K562 (cell line): ENCODE measurements around the gene OSBP2. TPM values are rescaled to one million over a fixed set of nuclear protein-coding genes. Genes with fewer than 3 reads are reported as not detected.
A peak's percentile ranks its signal among the peaks of the same experiment; 100 is the strongest.

Experiments
- ATAC-seq: fragments of 200-7000 bp; cut with Tn5 transposase; 3 replicates; pipeline ENCODE4 v1.9.1; 2020; ENCODE audit warnings: moderate library complexity
- BruUV-seq: library from RNA; stranded (reverse); fragments of 400-500 nt; replicated peaks from 2 replicates; lab custom pipeline; 2021; lab: Mats Ljungman, UMichigan
- CTCF ChIA-PET: fragments of 300-600 bp; formaldehyde crosslinking; extraction: SDS; loops from one replicate; lab custom pipeline; 2021; ENCODE audit warnings: low intra/inter-chr PET ratio; lab: Yijun Ruan, JAX
- POLR2A ChIA-PET: fragments of 300-600, 350-650 bp; sonication (Branson Sonifier 250); formaldehyde crosslinking; extraction: SDS; loops from one replicate; lab custom pipeline; 2021; ENCODE audit warnings: antibody characterized with exemption, inconsistent platforms; lab: Yijun Ruan, JAX
- DNase-seq, 4 experiments: peaks; one replicate each; pipeline versions ENCODE4 v3.0.0 to v3.0.0-alpha.2; 2011 to 2018; ENCODE audit warnings: low spot score in 3 of 4, mixed read lengths in 3 of 4; ENCODE audit errors: extremely low read depth in 1 of 4
- FAIRE-seq: peaks from 2 replicates; lab custom pipeline; 2011; peaks lifted over from hg19 to GRCh38; lab: Jason Lieb, UNC
- H2AFZ ChIP-seq: 2 replicates; pipeline ENCODE4 v1.6.0; 2011; ENCODE audit warnings: low read depth, low read length, control low read depth, inconsistent platforms
- H3K27ac ChIP-seq: fragments of 200-600 bp; 3 replicates; pipeline ENCODE4 v1.8.0; 2011; ENCODE audit warnings: low read depth, mild to moderate bottlenecking, control low read depth, inconsistent platforms, low read length, moderate library complexity, mixed read lengths; ENCODE audit errors: extremely low read depth
- H3K27me3 ChIP-seq, 2 experiments: fragments of 300-600 bp in 1 of 2; 2 replicates in 1 of 2; 3 replicates in 1 of 2; pipeline versions ENCODE4 v1.6.0 to v1.8.0; 2011; ENCODE audit warnings: inconsistent platforms in 2 of 2, low read length in 2 of 2, mild to moderate bottlenecking in 1 of 2, mixed read lengths in 1 of 2, moderate library complexity in 1 of 2; ENCODE audit not compliant: control insufficient read depth in 2 of 2, insufficient read depth in 2 of 2
- H3K36me3 ChIP-seq: fragments of 300-600 bp; 3 replicates; pipeline ENCODE4 v1.8.0; 2011; ENCODE audit warnings: mild to moderate bottlenecking, low read length, inconsistent platforms; ENCODE audit not compliant: control insufficient read depth, insufficient read depth
- H3K4me1 ChIP-seq, 2 experiments: fragments of 200-600 bp in 1 of 2; replicated peaks in 1 of 2; 2 replicates in 1 of 2; 3 replicates in 1 of 2; pipeline versions ENCODE4 v1.5.1 to v1.8.0; 2011; ENCODE audit warnings: inconsistent platforms in 2 of 2, low read length in 2 of 2, mild to moderate bottlenecking in 1 of 2, mixed read lengths in 1 of 2, moderate library complexity in 1 of 2; ENCODE audit not compliant: control insufficient read depth in 2 of 2, insufficient read depth in 2 of 2
- H3K4me2 ChIP-seq: 2 replicates; pipeline ENCODE4 v1.6.1; 2011; ENCODE audit warnings: low read length, control low read depth, inconsistent platforms, mixed read lengths; ENCODE audit not compliant: insufficient read depth
- H3K4me3 ChIP-seq: fragments of 200-600 bp; sonication (generic), shearing (Covaris generic); 2 replicates; pipeline ENCODE4 v1.5.1; 2016; ENCODE audit warnings: control low read depth, inconsistent platforms
- H3K79me2 ChIP-seq: fragments of 200-600 bp; 3 replicates; pipeline ENCODE4 v1.8.0; 2011; ENCODE audit warnings: low read length, inconsistent platforms; ENCODE audit not compliant: control insufficient read depth, insufficient read depth
- H3K9ac ChIP-seq, 2 experiments: 2 replicates each; pipeline versions ENCODE4 v1.6.0 to v1.6.1; 2011; ENCODE audit warnings: low read depth in 2 of 2, low read length in 2 of 2, control low read depth in 1 of 2, inconsistent platforms in 1 of 2, mild to moderate bottlenecking in 1 of 2, mixed read lengths in 1 of 2; ENCODE audit not compliant: insufficient read depth in 1 of 2
- H3K9me1 ChIP-seq: one replicate; pipeline ENCODE4 v1.6.0; 2011; ENCODE audit warnings: inconsistent platforms, mild to moderate bottlenecking, low read length, moderate library complexity; ENCODE audit not compliant: control insufficient read depth, insufficient read depth
- H3K9me3 ChIP-seq: replicated peaks from 2 replicates; pipeline ENCODE4 v1.5.1; 2011; ENCODE audit warnings: low read depth, low read length, inconsistent platforms; ENCODE audit not compliant: control insufficient read depth, insufficient read depth
- H4K20me1 ChIP-seq: replicated peaks from 2 replicates; pipeline ENCODE4 v1.6.1; 2011; ENCODE audit warnings: low read length, inconsistent platforms, mixed read lengths; ENCODE audit not compliant: control insufficient read depth, insufficient read depth
- EP300 ChIP-seq: IDR thresholded peaks from 2 replicates; pipeline ENCODE4 v1.6.1; 2012; ENCODE audit warnings: low read length, improper control_type of control experiment
- FIP1L1 ChIP-seq: fragments of 200-400 bp; formaldehyde crosslinking; IDR thresholded peaks from 2 replicates; pipeline ENCODE4 v1.6.1; 2018; ENCODE audit warnings: mild to moderate bottlenecking, low read depth, low read length; ENCODE audit not compliant: poor library complexity, severe bottlenecking
- HDAC6 ChIP-seq: IDR thresholded peaks from 2 replicates; pipeline ENCODE4 v1.6.1; 2012; ENCODE audit warnings: low read depth, mild to moderate bottlenecking, control low read depth, inconsistent platforms, low read length, moderate library complexity
- HDAC8 ChIP-seq: fragments of 450-650 bp; IDR thresholded peaks from 2 replicates; pipeline ENCODE4 v1.6.1; 2016; ENCODE audit warnings: mild to moderate bottlenecking, missing genetic modification characterization, moderate library complexity, missing compliant biosample characterization
- HLTF ChIP-seq: fragments of 450-650 bp; IDR thresholded peaks from 2 replicates; pipeline ENCODE4 v1.6.1; 2016
- NRF1 ChIP-seq, 2 experiments: fragments of 450-650 bp; IDR thresholded peaks in 1 of 2; conservative IDR thresholded peaks in 1 of 2; 2 replicates each; pipeline ENCODE4 v1.6.1; 2014; ENCODE audit warnings: mild to moderate bottlenecking in 2 of 2
- PTBP1 ChIP-seq: fragments of 200-400 bp; formaldehyde crosslinking; IDR thresholded peaks from 2 replicates; pipeline ENCODE4 v1.6.1; 2017; ENCODE audit warnings: low read depth, low read length
- SMARCB1 ChIP-seq: IDR thresholded peaks from 2 replicates; pipeline ENCODE4 v1.6.1; 2011; ENCODE audit warnings: improper control_type of control experiment, low read depth; ENCODE audit not compliant: insufficient read length
- THRA ChIP-seq: fragments of 450-650 bp; IDR thresholded peaks from 2 replicates; pipeline ENCODE4 v1.6.1; 2017; ENCODE audit warnings: mild to moderate bottlenecking, moderate library complexity
- XRCC4 ChIP-seq: IDR thresholded peaks from one replicate; pipeline ENCODE4 v1.6.1; 2011; ENCODE audit not compliant: insufficient read depth, insufficient read length; ENCODE audit errors: extremely low read depth
- ZNF12 ChIP-seq: sonication (generic); formaldehyde crosslinking; IDR thresholded peaks from 2 replicates; pipeline ENCODE4 v1.4.0; 2020; ENCODE audit warnings: mild to moderate bottlenecking, missing genetic modification reagents
- ZNF134 ChIP-seq: fragments of 250-450 bp; sonication (Bioruptor Pico); conservative IDR thresholded peaks from 2 replicates; pipeline ENCODE4 v1.4.0; 2020
- ZNF274 ChIP-seq: IDR thresholded peaks from 2 replicates; pipeline ENCODE4 v1.6.1; 2011; ENCODE audit warnings: low read depth, mild to moderate bottlenecking, low read length, moderate library complexity, borderline replicate concordance
- WGBS: fragments of 100-300 bp; shearing (Covaris generic); methylation state at CpG from one replicate; pipeline ENCODE4 v1.1.6; 2016; ENCODE audit warnings: low coverage, mixed read lengths; ENCODE audit not compliant: insufficient coverage; ENCODE audit errors: missing lambda C conversion rate; 5-methylcytosine and 5-hydroxymethylcytosine counted together
- in situ Hi-C: fragments of 300-500 bp; cut with MboI; formaldehyde crosslinking; loops from 4 replicates; pipeline ENCODE4 v1.15.0; 2018; ENCODE audit warnings: inconsistent platforms, mixed read lengths
- intact Hi-C: fragments of 100-400 bp; cut with micrococcal nuclease; formaldehyde crosslinking; loops from 2 replicates; pipeline ENCODE4 v1.14.2; 2022
- polyA plus RNA-seq, 8 experiments: library from polyadenylated mRNA; depleted of rRNA in 4 of 8; stranded (reverse) in 5 of 8; unstranded in 3 of 8; fragments of >200 nt; fragmentation: Nextera tagmentation in 2 of 8; fragmentation: Illumina TruSeq in 1 of 8; extraction: Ambion mirVana in 2 of 8; extraction: Trizol in 1 of 8; gene quantifications; 2 replicates each; pipeline versions ENCODE4 v1.2.1 to v1.2.3, GENCODE V29; 2011 to 2014; ENCODE audit warnings: inconsistent platforms in 1 of 8, missing spikeins in 1 of 8
- total RNA-seq, 7 experiments: library from RNA; depleted of rRNA in 6 of 7; stranded (reverse); fragments of >200 nt in 6 of 7; fragmentation: Illumina TruSeq in 2 of 7; extraction: Trizol in 2 of 7; gene quantifications; 2 replicates each; pipeline versions ENCODE4 v1.2.1 to v1.2.3, GENCODE V29; 2011 to 2021; ENCODE audit warnings: low replicate concordance in 1 of 7

The OSBP2 gene
- total and polyA plus RNA-seq, 9 of the 15 experiments (the other 6 are each of a cell fraction or from before 2014, with no cell fraction given) = 0.52 to 29.5 (median 21.6) TPM

- Histone ChIP-seq H2AFZ (no peak overlapping the region), H3K9ac (no peak overlapping the region), H3K36me3 (peaks cover 64% of the 10 kb centered on the region; the same call in 2 of the 3 replicates), H3K27me3 (no peaks in the 10 kb centered on the region), H3K9me1 (no peaks in the 10 kb centered on the region), H3K4me3 (no peak overlapping the region), H3K9me3 (no peaks in the 10 kb centered on the region), H3K4me2 (no peak overlapping the region), H3K4me1 (peaks cover 0 to 8% of the 10 kb centered on the region in 2 experiments; a peak in 1 of 5 replicates), H3K27ac (no peak overlapping the region), H3K79me2 (no peaks in the 10 kb centered on the region), H4K20me1 (no peaks in the 10 kb centered on the region)
- in situ Hi-C loops (no loop called here), intact Hi-C loops (no loop called here)
- FAIRE-seq (no peak), ATAC-seq (no peak), DNase-seq (peak in 1 of 4 experiments; percentile 1)
- no peak for TF ChIP-seq ZNF134 (CRISPR knock-in tag)
- TF ChIP-seq ZNF274 = no peak
- ChIA-PET POLR2A (interaction anchor here (0.6 to 0.7 kb wide), 2 partner anchors 10 to 231 kb away, joined by 3 read pairs; no protein-coding TSS in a partner anchor), CTCF (no interaction called here)
- BruUV-seq = no TSS peak
- WGBS = 95% methylated on average over 3 of the region's 3 CpGs
Measured at GRCh38 chr22:30894371-30894740, 199.7 kb downstream of the OSBP2 start.

GRCh38 chr22:30902496-30903357 lies 208.1 kb downstream of the OSBP2 start:
- Histone ChIP-seq H3K4me2 (no peak overlapping the region), H3K79me2 (no peaks in the 10 kb centered on the region), H3K9me3 (no peaks in the 10 kb centered on the region), H3K4me1 (no peaks in the 10 kb centered on the region), H3K4me3 (no peak overlapping the region), H3K9me1 (no peaks in the 10 kb centered on the region), H4K20me1 (no peaks in the 10 kb centered on the region), H3K36me3 (peaks cover 10% of the 10 kb centered on the region; the same call in 1 of the 3 replicates), H2AFZ (no peak overlapping the region), H3K9ac (no peak overlapping the region), H3K27me3 (no peaks in the 10 kb centered on the region), H3K27ac (no peak overlapping the region)
- ChIA-PET CTCF (no interaction called here), POLR2A (interaction anchor here (0.7 kb wide), 1 partner anchor 29 kb away, joined by 4 read pairs; no protein-coding TSS in a partner anchor)
- DNase-seq (peak in 2 of 4 experiments; percentile 1 to 2), FAIRE-seq (no peak), ATAC-seq (no peak)
- intact Hi-C loops = no loop called here
- in situ Hi-C loops = no loop called here
- TF ChIP-seq HDAC8 (tag) = no peak
- TF ChIP-seq XRCC4 = no peak
- TF ChIP-seq SMARCB1 = no peak
- no peak for TF ChIP-seq ZNF12
- TF ChIP-seq FIP1L1 = no peak
- TF ChIP-seq THRA = no peak
- no peak for TF ChIP-seq NRF1 (conservative IDR thresholded peaks at IDR 0.05 in 1 of 2, IDR thresholded peaks at IDR 0.05 in 1 of 2)
- no peak for TF ChIP-seq HLTF
- TF ChIP-seq HDAC6 = no peak
- no peak for TF ChIP-seq EP300
- no peak for TF ChIP-seq PTBP1
- no TSS peak for BruUV-seq
- 71% methylated on average over 9 of the region's 16 CpGs for WGBS
